HG03064 (cell line): ENCODE data around the gene ARHGAP23.

ENCODE experiments used
- ATAC-seq: cut with Tn5 transposase; IDR thresholded peaks from one replicate; pipeline ENCODE4 v1.9.1; 2021; ENCODE audit warnings: low read depth; ENCODE audit not compliant: unreplicated experiment

ARHGAP23 gene

GRCh38 chr17:38440614-38441397 lies 12.5 kb downstream of the ARHGAP23 start:
- no peak for ATAC-seq

GRCh38 chr17:38441429-38442061 lies 13.3 kb downstream of the ARHGAP23 start:
- no peak for ATAC-seq

- no peak for ATAC-seq
These were observed 14.3 kb downstream of the ARHGAP23 start for GRCh38 chr17:38442548-38442947.

GRCh38 chr17:38443356-38444031 lies 15.2 kb downstream of the ARHGAP23 start:
- ATAC-seq = no peak

GRCh38 chr17:38444151-38444550 lies 15.9 kb downstream of the ARHGAP23 start:
- ATAC-seq = no peak

- no peak for ATAC-seq
These were observed 19.3 kb downstream of the ARHGAP23 start for GRCh38 chr17:38447502-38448085.

GRCh38 chr17:38448208-38448771 lies 20.0 kb downstream of the ARHGAP23 start:
- ATAC-seq = no peak

DNA sequence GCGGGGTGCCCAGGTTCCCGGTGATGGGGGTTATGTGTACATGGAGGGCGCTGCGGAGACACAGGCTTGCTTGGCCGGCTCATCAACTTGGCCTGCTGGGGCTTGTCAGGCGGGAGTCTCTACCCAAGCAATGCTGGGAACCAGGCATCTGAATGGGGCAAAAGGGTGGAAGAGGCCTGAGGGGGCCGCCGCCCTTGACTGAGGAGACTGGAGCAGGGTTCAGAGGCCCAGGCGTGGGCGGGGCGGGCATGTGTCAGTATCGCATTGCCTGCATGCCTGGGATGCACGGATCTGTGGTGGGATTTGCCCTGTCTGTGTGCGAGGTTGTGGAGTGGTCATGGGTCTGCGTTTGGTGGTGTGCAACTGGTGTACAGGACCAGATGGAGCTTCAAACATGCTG lies 21.1 kb downstream of the ARHGAP23 start:
- no peak for ATAC-seq

DNA sequence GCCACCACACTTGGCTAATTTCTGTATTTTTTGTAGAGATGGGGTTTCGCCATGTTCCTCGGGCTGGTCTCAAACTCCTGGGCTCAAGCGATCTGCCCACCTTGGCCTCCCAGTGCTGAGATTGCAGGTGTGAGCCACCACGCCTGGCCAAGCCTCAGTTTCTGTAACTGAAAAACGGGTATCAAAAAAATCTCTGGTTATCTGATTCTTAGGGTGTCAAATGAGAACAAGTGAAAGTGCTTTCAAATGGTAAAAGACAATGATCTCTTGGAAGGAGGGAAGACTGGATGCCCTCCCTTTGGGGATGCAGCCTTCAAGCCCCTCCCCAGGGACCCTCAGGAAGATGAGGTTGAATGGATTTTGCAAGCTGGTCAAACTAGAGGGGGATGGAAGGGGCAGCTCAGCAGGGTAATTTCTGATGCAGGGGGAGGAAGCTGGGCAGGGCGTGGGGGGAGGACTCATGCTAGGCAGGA lies 22.3 kb downstream of the ARHGAP23 start:
- no peak for ATAC-seq

- no peak for ATAC-seq
These were observed 23.0 kb downstream of the ARHGAP23 start for GRCh38 chr17:38451030-38451839.

GRCh38 chr17:38451840-38452529 lies 23.7 kb downstream of the ARHGAP23 start:
- ATAC-seq = no peak

- ATAC-seq = no peak
These were observed 24.5 kb downstream of the ARHGAP23 start for GRCh38 chr17:38452719-38453118.

GRCh38 chr17:38453951-38454421 lies 25.7 kb downstream of the ARHGAP23 start:
- ATAC-seq = no peak

DNA sequence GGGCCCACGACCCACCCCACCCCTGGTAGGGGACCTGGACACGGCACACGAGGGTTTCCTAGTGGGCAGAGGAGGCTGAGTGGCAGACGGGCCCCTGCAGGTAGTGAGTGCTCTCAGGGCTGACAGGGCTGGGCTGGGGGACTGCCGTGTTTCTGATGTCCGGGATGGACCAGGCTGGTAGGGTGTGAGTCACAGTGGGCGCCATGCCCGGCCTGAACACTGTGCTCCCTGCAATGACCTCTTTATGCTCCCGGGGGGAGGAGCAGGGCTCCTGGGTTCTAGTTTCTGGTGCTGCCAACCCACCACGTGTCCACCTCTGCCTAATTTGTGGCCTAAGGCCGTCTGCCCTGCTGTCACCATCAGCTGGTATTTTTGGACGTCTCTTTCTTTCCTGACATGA lies 26.3 kb downstream of the ARHGAP23 start:
- ATAC-seq = no peak

DNA sequence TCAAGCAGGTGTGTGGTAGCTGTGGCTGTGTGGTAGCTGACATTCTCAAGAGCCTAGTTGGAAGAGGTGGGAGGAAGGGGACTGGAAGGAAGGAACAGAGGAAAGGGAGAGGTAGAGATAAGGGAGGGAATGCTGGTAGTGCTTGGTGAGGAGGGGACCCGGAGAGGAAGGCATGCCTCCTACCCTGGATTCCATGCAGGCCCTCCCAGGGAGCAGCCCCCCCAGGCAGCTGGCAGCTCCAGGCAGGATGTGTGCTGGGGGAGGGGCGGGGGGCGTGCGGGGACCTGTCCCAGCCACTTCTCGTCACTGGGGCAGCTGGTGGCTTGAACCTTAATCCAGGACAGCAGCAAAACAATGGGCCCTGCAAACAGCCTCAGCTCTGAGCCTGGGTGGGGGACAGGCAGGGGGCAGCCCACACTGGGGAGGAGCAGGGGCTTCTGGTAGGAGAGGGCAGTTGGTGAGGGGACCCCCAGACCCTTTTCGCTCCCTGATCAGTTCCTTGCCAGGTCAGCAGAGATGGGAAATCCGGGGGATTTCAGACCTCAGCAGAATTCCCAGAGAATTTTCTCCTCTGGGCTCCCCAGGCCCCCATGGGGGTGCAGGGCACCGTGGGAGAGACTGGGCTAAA lies 27.1 kb downstream of the ARHGAP23 start:
- no peak for ATAC-seq

DNA sequence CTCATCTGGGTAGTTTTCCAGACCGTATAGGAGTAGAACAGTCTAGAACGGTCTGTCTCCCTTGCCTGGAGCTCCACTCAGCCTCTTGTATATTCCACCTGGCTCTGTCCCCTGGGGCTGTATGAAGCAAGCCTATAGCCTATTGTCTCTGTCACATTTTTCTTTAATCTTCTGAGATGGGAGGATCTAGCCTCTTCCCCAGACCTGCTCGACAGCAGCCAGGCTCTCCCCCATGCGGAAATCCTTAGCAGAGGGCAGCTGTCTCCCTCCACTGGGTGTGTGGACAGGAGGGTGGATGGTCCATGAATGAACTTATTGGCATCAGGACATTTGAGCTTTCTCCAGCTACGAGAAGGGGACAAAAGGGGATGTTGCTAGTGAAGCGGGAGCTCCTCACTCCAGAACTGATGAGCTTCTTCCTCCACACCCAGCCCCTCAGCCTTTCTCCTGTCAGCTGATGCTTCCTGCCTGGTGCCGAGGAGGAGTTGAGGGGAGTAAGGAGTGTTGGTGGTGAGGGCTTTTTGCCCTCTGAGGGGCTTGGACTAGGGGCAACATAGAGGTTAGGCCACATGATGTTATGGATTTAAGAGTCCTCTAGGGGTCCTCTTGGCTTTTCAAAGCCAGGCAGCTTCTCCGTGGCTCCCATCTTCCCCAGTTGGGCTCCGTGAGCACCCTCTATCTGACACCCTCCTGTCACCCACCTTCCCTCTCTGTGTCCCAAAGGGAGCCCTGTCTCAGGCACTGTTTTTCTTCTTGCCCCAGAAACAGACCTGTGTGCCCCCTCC lies 28.0 kb downstream of the ARHGAP23 start:
- ATAC-seq = no peak

DNA sequence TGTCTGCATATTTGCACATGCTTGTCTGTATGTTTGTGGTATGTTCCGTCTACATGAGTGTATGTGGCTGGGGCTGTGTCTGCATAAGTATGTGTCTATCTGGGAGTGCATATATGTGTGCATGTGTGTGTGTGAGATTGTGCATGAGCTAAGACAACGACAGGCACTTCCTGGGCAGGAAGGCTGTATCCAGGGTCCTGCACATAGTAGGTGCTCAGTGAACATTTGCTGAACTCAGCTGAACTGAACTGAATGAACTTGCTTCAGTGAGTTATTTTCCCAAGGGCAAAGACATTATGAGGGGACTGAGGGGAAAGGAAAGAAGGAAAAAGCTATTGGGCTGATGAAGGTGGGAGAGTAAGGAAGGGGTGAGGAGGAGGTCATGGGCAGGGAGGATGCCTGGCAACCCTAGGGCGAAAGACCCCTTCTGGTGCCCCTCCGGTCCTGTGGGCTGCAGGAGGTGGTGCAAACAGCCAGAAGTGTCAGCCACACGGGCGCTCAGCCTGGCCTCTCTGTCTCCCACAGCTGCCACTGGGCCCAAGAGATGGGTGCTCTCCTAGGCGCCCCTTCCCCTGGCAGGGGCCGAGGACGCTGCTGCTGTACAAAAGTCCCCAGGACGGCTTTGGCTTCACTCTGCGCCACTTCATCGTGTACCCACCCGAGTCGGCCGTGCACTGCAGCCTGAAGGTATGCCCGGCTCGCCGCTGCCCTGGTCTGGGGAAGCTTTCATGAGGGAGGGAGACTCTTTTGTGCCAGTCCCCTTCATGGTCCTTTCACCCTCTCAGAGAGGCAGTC lies 29.5 kb downstream of the ARHGAP23 start:
- ATAC-seq = no peak
